Tibial nerve (tissue), 4 donors: ENCODE measurements around the gene DYNC1LI2.

Experiments
- EP300 ChIP-seq, 2 donors: sonication (generic); formaldehyde crosslinking; IDR thresholded peaks; one replicate each; pipeline ENCODE4 v1.6.1; 2017; ENCODE audit warnings: antibody characterized with exemption in 2 of 2, mild to moderate bottlenecking in 1 of 2
- TF ChIP-seq, protein P1 (sequence below), 5 experiments: fragments of 200-600 bp in 3 of 5; fragments of 450-650 bp in 2 of 5; sonication (generic) in 3 of 5; IDR thresholded peaks; one replicate each; pipeline ENCODE4 v1.5.1; 2016 to 2019; ENCODE audit warnings: antibody characterized with exemption in 5 of 5, mild to moderate bottlenecking in 3 of 5, moderate library complexity in 2 of 5

DNA sequence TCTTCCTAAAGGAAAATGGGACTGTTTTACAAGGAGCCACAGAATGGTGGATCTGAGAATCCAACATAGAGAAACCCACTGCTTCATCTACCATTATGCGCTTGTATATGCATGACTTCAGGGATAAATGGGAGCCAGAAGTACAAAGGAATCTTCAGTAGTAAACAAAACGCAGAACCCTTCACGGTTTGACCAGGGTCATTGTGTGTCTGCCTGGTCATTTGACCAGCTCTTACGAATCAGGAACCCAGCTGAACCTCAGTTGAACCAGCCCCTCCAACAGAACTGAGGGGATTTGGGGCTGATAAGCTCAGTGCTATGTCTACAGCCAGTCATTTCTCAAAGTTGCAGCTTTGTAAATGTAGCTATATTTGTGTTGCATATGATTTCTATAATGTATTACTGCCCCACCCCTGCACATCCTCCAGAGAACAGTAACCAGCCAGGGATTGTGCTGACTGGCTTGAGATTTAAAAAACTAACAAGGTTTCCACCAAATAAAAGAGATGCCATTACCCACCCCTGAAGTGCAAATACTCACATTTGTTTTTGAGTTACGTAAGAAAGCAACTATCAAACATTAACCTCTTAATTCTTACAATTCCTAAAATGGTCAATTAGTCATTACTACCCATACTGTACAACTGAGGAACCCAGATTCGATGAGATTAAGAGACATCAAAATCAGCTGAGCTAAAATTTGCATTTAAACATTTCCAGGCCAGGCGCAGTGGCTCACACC lies 61.1 kb downstream of the DYNC1LI2 start:
- TF ChIP-seq, protein P1, sequence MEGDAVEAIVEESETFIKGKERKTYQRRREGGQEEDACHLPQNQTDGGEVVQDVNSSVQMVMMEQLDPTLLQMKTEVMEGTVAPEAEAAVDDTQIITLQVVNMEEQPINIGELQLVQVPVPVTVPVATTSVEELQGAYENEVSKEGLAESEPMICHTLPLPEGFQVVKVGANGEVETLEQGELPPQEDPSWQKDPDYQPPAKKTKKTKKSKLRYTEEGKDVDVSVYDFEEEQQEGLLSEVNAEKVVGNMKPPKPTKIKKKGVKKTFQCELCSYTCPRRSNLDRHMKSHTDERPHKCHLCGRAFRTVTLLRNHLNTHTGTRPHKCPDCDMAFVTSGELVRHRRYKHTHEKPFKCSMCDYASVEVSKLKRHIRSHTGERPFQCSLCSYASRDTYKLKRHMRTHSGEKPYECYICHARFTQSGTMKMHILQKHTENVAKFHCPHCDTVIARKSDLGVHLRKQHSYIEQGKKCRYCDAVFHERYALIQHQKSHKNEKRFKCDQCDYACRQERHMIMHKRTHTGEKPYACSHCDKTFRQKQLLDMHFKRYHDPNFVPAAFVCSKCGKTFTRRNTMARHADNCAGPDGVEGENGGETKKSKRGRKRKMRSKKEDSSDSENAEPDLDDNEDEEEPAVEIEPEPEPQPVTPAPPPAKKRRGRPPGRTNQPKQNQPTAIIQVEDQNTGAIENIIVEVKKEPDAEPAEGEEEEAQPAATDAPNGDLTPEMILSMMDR (IDR thresholded peaks at IDR 0.05): no peak
- no peak for TF ChIP-seq EP300 (IDR thresholded peaks at IDR 0.05)
